Measurements from ENCODE around the gene MAP7. TPM values are rescaled to one million over a fixed set of nuclear protein-coding genes. Genes with fewer than 3 reads are reported as not detected.

Gene MAP7
- total RNA-seq, 1 donor, result 0.36 TPM

GRCh38 chr6:136415351-136416007 lies 134.7 kb downstream of the MAP7 start:
- H3K4me3 ChIP-seq (ENCODE audit: low read depth, low read length), result no peak overlapping the region
- no peak for DNase-seq (ENCODE audit: low read depth)
- TF ChIP-seq CTCF (IDR thresholded peaks at IDR 0.05; ENCODE audit: insufficient read depth, low read length), result no peak

- DNase-seq (ENCODE audit: low read depth), result no peak
- H3K4me3 ChIP-seq (ENCODE audit: low read depth, low read length), result no peak overlapping the region
- TF ChIP-seq CTCF (IDR thresholded peaks at IDR 0.05; ENCODE audit: insufficient read depth, low read length), result no peak
Observed at GRCh38 chr6:136412410-136412809, 137.8 kb downstream of the MAP7 start.

- no peak for TF ChIP-seq CTCF (IDR thresholded peaks at IDR 0.05; ENCODE audit: insufficient read depth, low read length)
- DNase-seq (ENCODE audit: low read depth), result no peak
- no peak overlapping the region for H3K4me3 ChIP-seq (ENCODE audit: low read depth, low read length)
Observed at GRCh38 chr6:136411453-136412354, 138.5 kb downstream of the MAP7 start.

- H3K4me3 ChIP-seq (ENCODE audit: low read depth, low read length), result no peak overlapping the region
- DNase-seq (ENCODE audit: low read depth), result no peak
- no peak for TF ChIP-seq CTCF (IDR thresholded peaks at IDR 0.05; ENCODE audit: insufficient read depth, low read length)
Observed at GRCh38 chr6:136411025-136411325, 139.2 kb downstream of the MAP7 start.

- no peak for DNase-seq (ENCODE audit: low read depth)
- no peak overlapping the region for H3K4me3 ChIP-seq (ENCODE audit: low read depth, low read length)
- TF ChIP-seq CTCF (IDR thresholded peaks at IDR 0.05; ENCODE audit: insufficient read depth, low read length), result no peak
Observed at GRCh38 chr6:136410201-136411024, 139.8 kb downstream of the MAP7 start.

- TF ChIP-seq CTCF (IDR thresholded peaks at IDR 0.05; ENCODE audit: insufficient read depth, low read length), result no peak
- DNase-seq (ENCODE audit: low read depth), result no peak
- no peak overlapping the region for H3K4me3 ChIP-seq (ENCODE audit: low read depth, low read length)
Observed at GRCh38 chr6:136409597-136409996, 140.6 kb downstream of the MAP7 start.

Measured in fibroblast of the aortic adventitia (primary cell).